Transverse colon (tissue), 3 donors: ENCODE data around the gene GTPBP3.

Experiments
- POLR2A ChIP-seq: fragments of 450-650 bp; IDR thresholded peaks from one replicate; pipeline ENCODE4 v1.6.1; 2016; ENCODE audit warnings: antibody characterized with exemption, mild to moderate bottlenecking, moderate library complexity
- TF ChIP-seq, protein P1 (sequence below), 5 experiments: fragments of 200-600 bp in 3 of 5; fragments of 450-650 bp in 2 of 5; sonication (generic) in 3 of 5; IDR thresholded peaks; 1 replicate in 2 of 5; 2 replicates in 3 of 5; pipeline ENCODE4 v1.5.1; 2016 to 2017; ENCODE audit warnings: antibody characterized with exemption in 5 of 5, inconsistent platforms in 3 of 5, mild to moderate bottlenecking in 2 of 5, moderate library complexity in 1 of 5

DNA sequence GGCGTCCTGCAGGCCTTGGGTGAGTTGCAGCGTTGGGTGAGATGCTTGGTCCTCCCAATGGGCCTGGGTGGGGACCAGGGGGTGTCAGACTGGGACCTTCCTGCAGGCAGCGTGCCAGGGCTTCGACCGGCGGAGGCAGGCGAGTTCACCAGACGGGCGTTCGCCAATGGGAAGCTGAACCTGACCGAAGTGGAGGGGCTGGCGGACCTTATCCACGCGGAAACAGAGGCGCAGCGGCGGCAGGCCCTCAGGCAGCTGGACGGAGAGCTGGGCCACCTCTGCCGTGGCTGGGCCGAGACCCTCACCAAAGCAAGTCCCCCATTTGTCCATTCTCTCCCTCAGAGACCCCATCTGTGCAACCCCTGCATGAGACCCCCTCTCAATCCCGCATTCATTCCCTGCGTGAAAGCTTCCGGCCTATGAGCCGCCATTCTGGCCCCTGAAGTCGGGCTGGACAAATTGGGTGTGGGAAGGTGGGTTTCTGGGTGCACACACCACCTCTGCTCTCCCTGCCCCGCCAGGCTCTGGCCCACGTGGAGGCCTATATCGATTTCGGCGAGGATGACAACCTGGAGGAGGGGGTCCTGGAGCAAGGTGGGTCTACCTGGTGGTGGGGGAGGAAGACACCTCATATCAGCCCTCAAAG lies 1.2 kb downstream of the GTPBP3 start:
- no peak for TF ChIP-seq POLR2A
- TF ChIP-seq, protein P1, sequence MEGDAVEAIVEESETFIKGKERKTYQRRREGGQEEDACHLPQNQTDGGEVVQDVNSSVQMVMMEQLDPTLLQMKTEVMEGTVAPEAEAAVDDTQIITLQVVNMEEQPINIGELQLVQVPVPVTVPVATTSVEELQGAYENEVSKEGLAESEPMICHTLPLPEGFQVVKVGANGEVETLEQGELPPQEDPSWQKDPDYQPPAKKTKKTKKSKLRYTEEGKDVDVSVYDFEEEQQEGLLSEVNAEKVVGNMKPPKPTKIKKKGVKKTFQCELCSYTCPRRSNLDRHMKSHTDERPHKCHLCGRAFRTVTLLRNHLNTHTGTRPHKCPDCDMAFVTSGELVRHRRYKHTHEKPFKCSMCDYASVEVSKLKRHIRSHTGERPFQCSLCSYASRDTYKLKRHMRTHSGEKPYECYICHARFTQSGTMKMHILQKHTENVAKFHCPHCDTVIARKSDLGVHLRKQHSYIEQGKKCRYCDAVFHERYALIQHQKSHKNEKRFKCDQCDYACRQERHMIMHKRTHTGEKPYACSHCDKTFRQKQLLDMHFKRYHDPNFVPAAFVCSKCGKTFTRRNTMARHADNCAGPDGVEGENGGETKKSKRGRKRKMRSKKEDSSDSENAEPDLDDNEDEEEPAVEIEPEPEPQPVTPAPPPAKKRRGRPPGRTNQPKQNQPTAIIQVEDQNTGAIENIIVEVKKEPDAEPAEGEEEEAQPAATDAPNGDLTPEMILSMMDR (IDR thresholded peaks at IDR 0.05) = no peak
